Stimulated activated CD4-positive, alpha-beta T cell treated with anti-CD3 and anti-CD28 coated beads, Interleukin-15, amount 100 ng/mL, for 48 hours (primary cell): Measurements from ENCODE around the gene LCAT.
A peak's percentile ranks its signal among the peaks of the same experiment; 100 is the strongest.

ENCODE experiments used
- DNase-seq, 2 donors: peaks; one replicate each; pipeline ENCODE4 v3.0.0-alpha.2; 2020; ENCODE audit warnings: low read depth in 2 of 2

LCAT gene

GRCh38 chr16:67909056-67909742 is 34.7 kb downstream of the LCAT start:
- no peak for DNase-seq

- DNase-seq, result no peak
These were observed 36.3 kb downstream of the LCAT start for GRCh38 chr16:67907397-67908180.

- DNase-seq, result no peak
These were observed 41.1 kb downstream of the LCAT start for GRCh38 chr16:67902831-67903230.

GRCh38 chr16:67901734-67902133 is 42.2 kb downstream of the LCAT start:
- no peak for DNase-seq

- DNase-seq, result no peak
These were observed 46.7 kb downstream of the LCAT start for GRCh38 chr16:67897231-67897630.

GRCh38 chr16:67893743-67894399 is 50.0 kb downstream of the LCAT start:
- DNase-seq, result no peak

- DNase-seq, result peak; percentile 93 to 94
These were observed 50.8 kb downstream of the LCAT start, which contains the start of gene PSKH1 for GRCh38 chr16:67892899-67893742. Gene PSKH1, plus strand, starts transcription at chr16:67893254. Its CDS starts 15,496 bp downstream, at chr16:67908750.

GRCh38 chr16:67892375-67892774 is 51.5 kb downstream of the LCAT start:
- no peak for DNase-seq
